ENCODE measurements around the gene TEKT5. TPM values are rescaled to one million over a fixed set of nuclear protein-coding genes. Genes with fewer than 3 reads are reported as not detected.
"Not testable (repeated sequence)": the region's sequence is repeated elsewhere in the genome, so short reads cannot be mapped to it uniquely, and the experiment has no call there.

Gene TEKT5
- total RNA-seq, 1 donor from 2014 or later, result not detected

DNA sequence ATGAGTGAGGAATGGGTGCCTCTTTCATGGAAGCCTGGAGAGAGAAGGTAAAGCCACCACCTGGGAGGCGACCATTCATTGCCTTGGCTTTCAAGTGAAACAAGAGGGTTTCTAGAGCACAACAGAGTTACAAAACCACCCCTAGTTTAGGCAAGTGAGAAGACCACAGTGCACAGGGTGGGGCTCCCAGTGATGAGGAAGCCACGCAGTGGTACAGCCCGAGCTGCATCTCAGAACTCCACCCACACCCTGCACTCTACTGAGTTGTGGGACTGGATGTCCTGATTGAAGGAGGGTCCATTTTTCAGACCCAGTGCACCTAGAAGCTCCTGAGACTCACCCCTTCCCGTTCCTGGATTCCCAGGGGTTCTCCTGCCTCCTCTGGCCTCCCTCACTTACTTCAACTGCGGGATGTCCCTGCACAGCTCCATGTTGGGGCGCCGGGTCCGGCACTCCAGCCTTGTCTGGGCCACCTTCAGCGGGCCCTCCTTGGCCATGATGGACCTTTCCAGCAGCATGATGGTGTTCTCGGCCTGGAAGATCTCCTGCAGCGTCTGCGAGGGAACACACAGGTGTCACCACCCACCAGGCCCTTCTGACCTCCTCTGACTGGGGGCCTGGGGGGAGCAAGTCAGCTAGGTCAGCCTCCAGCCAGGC, 59.2 kb downstream of the TEKT5 start:
- no peak for TF ChIP-seq CTCF (conservative IDR thresholded peaks at IDR 0.05; ENCODE audit: low read depth, low read length)
- DNase-seq (ENCODE audit: low read depth), result no peak
- no peak overlapping the region for H3K4me3 ChIP-seq (ENCODE audit: low read depth, low read length)

GRCh38 chr16:10633429-10633828, 61.3 kb downstream of the TEKT5 start:
- DNase-seq (ENCODE audit: low read depth); H3K4me3 ChIP-seq (ENCODE audit: low read depth, low read length): not testable (repeated sequence)

DNA sequence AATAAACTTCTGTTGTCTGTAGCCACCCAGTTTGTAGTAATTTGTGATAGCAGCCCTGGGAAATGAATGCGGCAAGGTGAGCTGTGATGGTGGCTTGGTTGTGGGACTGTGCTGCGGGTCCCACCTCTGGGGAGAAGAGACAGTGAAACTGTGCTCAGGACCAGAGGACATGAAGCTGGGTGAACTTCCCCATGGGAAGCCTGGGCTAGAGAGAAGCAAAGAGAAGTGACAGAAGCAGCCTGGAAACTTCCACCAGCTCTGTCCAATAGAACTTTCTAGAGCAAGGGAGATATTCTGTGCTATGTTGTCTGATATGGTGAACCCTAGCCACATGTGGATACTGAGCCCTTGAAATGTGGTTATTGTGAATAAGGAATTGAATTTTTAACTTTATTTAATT, 62.8 kb downstream of the TEKT5 start:
- no peak for TF ChIP-seq CTCF (conservative IDR thresholded peaks at IDR 0.05; ENCODE audit: low read depth, low read length)
- DNase-seq (ENCODE audit: low read depth), result no peak
- H3K4me3 ChIP-seq (ENCODE audit: low read depth, low read length), result no peak overlapping the region

- no peak for TF ChIP-seq CTCF (conservative IDR thresholded peaks at IDR 0.05; ENCODE audit: low read depth, low read length)
- DNase-seq (ENCODE audit: low read depth), result no peak
- no peak overlapping the region for H3K4me3 ChIP-seq (ENCODE audit: low read depth, low read length)
Observed at GRCh38 chr16:10629592-10629963, 65.2 kb downstream of the TEKT5 start.

DNA sequence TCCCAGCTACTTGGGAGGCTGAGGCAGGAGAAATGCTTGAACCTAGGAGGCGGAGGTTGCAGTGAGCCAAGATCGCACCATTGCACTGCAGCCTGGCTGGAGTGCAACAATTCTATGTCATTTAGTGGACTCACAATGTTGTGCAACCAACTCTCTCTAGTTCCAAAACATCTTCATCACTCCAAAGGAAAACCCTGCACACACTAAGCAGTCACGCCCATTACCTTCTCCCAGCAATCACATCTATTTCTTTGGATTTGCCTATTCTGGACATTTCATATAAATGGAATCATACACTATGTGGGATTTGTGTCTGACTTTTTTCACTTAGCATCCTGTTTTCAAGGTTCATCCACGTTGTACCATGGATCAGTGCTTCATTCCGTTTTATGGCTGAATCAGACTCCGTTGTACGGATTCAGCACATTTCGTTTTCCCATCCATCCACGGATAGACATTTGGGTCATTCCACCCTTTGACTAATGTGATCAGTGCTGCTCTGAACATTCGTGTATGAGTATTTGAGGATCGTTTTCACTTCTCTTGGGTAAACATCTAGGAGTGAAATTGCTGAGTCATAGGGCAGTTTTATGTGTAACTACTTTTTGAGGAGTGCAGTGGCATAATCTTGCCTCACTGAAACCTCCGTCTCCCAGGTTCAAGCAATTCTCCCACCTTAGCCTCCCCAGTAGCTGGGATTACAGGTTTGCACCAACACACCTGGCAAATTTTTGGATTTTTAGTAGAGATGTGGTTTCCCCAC, 69.0 kb downstream of the TEKT5 start:
- DNase-seq (ENCODE audit: low read depth), result no peak
- TF ChIP-seq CTCF (conservative IDR thresholded peaks at IDR 0.05; ENCODE audit: low read depth, low read length), result no peak
- H3K4me3 ChIP-seq (ENCODE audit: low read depth, low read length), result no peak overlapping the region

- no peak for TF ChIP-seq CTCF (conservative IDR thresholded peaks at IDR 0.05; ENCODE audit: low read depth, low read length)
- H3K4me3 ChIP-seq (ENCODE audit: low read depth, low read length), result no peak overlapping the region
- no peak for DNase-seq (ENCODE audit: low read depth)
Observed at GRCh38 chr16:10624527-10624926, 70.2 kb downstream of the TEKT5 start.

DNA sequence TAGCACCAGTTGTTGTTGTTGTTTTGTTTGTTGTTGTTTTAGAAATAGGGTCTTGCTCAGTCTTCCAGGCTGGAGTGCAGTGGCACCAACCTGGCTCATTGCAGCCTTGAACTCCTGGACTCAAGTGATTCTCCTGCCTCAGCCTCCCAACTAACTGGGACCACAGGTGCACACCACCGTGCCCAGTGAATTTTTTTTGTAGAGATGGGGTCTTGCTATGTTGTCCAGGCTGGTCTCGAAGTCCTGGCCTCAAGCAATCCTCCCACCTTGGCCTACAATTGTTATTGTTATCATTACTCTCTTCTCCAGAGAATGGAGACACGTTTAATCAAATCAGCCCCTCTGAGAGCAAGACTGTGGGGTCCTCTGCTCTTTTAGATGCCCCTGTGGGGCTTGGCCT, 71.7 kb downstream of the TEKT5 start:
- no peak for TF ChIP-seq CTCF (conservative IDR thresholded peaks at IDR 0.05; ENCODE audit: low read depth, low read length)
- no peak overlapping the region for H3K4me3 ChIP-seq (ENCODE audit: low read depth, low read length)
- no peak for DNase-seq (ENCODE audit: low read depth)

Measured in epithelial cell of proximal tubule (primary cell).